ENCODE measurements around the gene ACOXL.

DNA sequence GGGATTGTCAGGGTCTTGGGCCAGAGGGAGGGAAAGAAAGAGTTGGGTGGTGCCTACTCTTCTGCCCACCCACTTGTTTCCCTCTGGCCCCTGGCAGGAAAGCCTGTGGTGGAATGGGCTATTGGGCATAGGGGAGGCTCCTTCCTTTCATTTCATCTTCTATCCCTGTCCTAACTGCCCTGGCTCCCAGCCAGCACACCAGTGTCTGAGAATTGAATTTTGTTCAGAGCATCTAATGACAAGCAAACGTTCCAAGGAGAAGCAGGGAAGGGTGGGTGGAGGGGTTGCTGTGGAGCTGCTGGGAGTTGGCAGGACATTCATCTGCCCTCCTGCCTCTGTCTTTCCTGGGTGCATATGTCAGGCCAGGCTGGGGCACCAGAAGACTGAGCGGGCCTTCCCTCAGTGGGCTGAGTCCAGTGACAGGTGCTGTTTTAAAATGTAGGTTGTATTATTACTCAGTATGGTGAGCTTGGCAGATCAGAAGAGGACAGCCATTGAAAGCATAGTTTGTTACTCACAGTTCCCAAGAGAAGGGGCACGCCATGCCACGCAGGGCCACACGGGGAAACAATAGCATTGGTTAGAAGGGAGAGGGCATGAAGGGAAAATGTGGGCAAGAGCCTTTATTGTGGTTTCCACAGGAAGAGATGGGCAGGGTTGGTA is 171.9 kb downstream of the ACOXL start:
- TF ChIP-seq, protein P1, sequence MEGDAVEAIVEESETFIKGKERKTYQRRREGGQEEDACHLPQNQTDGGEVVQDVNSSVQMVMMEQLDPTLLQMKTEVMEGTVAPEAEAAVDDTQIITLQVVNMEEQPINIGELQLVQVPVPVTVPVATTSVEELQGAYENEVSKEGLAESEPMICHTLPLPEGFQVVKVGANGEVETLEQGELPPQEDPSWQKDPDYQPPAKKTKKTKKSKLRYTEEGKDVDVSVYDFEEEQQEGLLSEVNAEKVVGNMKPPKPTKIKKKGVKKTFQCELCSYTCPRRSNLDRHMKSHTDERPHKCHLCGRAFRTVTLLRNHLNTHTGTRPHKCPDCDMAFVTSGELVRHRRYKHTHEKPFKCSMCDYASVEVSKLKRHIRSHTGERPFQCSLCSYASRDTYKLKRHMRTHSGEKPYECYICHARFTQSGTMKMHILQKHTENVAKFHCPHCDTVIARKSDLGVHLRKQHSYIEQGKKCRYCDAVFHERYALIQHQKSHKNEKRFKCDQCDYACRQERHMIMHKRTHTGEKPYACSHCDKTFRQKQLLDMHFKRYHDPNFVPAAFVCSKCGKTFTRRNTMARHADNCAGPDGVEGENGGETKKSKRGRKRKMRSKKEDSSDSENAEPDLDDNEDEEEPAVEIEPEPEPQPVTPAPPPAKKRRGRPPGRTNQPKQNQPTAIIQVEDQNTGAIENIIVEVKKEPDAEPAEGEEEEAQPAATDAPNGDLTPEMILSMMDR (IDR thresholded peaks at IDR 0.05), result no peak
- TF ChIP-seq POLR2A (IDR thresholded peaks at IDR 0.05), result no peak

All from right lobe of liver (tissue), 4 donors.